ENCODE data around the gene SLC7A14.

- no peak for TF ChIP-seq CTCF (IDR thresholded peaks at IDR 0.05; ENCODE audit: insufficient read depth, low read length, poor library complexity, severe bottlenecking)
- no peak for TF ChIP-seq EZH2phosphoT487 (conservative IDR thresholded peaks at IDR 0.05; ENCODE audit: low read length)
Measured at GRCh38 chr3:170458285-170458684, 127.6 kb downstream of the SLC7A14 start.
